GM21360 (cell line): ENCODE results near the gene PLA2G3.
"Not testable (repeated sequence)": the region's sequence is repeated elsewhere in the genome, so short reads cannot be mapped to it uniquely, and the experiment has no call there.

Experiments used
- ATAC-seq: cut with Tn5 transposase; IDR thresholded peaks from one replicate; pipeline ENCODE4 v1.9.1; 2021; ENCODE audit warnings: mild to moderate bottlenecking, moderate library complexity; ENCODE audit not compliant: unreplicated experiment

The PLA2G3 gene

DNA sequence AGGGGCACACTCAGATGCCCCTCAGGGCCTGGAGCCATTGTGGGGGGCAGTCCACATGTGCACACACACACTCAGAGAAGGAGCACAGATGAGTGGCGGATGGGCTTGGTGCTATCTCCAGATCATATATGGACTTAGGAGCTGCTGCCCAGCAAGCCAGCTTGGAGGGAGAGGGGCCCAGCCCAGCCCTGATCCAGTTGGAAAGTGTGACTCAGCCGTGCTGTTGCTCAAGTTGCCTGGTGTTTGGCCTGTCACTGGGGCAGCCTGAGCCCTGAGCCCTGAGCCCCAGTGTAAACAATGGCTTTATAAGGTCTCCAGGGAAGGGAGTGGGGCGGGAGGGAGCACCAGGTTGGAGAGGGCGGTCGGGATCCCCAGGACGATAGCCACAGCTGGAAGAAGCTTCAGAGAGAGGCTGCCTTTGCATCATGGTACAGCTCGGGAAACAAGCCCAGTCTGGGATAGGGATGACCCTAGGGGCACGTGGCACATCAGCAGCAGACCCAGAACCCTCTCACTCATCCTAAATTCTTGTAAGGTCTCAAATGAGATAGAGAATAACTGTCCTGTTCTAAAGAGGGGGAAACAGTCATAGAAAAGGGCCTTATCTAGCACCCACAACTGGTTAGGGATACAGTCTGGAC lies 37.7 kb downstream of the PLA2G3 start:
- no peak for ATAC-seq

DNA sequence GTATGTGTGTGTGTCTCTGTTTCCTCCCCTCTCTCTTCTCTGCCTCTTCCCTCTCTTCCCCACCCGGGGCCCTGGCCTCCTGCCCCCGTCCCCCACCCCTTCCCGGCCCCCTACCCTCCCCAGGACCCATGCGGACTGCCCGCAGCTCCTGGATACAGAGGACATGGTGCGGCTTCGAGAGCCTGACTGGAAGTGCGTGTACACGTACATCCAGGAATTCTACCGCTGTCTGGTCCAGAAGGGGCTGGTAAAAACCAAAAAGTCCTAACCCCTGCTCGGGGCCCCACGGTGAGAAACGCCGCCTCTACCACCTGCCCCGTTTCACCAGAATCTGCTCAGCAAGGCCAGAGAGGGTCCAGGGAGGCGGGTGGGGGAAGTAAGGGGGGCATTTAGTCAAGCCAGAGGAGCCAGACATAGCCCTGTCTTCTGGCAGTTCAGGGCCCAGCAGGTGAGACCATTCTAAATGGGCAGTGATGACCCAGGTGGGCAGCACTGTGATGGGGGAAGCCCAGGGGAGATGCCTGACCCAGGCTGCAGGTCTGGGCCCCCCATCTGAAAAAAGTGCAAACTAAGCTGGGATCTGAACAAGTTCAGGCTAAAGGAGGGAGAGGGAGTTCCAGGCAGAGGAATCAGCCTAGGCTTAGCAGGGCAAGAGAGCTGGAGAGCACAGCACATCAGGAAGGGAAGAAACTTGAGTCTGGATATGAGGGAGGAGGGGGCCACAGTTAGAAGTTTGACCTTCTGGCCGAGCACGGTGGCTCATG lies 39.4 kb downstream of the PLA2G3 start:
- ATAC-seq, result no peak

- ATAC-seq, result no peak
Measured at GRCh38 chr22:31099841-31100761, 40.2 kb downstream of the PLA2G3 start.

DNA sequence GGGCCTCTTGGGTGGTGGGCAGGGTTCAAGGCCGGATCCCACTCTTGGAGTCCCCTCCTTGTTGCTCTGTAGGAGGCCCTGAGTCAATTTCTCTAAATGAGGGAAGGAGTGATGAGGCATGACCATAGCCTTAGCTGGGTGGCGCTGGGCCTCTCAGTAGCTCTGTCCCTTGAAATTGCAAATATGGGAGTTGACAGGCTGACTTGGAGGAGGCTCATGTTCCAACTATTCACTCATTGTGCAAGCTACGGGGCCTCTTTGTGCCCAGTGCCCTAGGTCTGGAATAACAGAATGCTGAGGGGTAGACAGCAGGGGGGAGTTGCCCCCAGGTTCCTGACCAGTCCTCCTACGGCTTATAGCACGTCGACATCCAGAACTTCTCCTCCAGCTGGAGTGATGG lies 40.9 kb downstream of the PLA2G3 start:
- no peak for ATAC-seq

- no peak for ATAC-seq
Measured at GRCh38 chr22:31098632-31099110, 41.6 kb downstream of the PLA2G3 start.

- ATAC-seq, result no peak
Measured at GRCh38 chr22:31097941-31098631, 42.2 kb downstream of the PLA2G3 start.

- ATAC-seq, result not testable (repeated sequence)
Measured at GRCh38 chr22:31097539-31097938, 42.8 kb downstream of the PLA2G3 start.

- no peak for ATAC-seq
Measured at GRCh38 chr22:31096657-31097279, 43.5 kb downstream of the PLA2G3 start.

GRCh38 chr22:31095637-31096249 lies 44.6 kb downstream of the PLA2G3 start:
- no peak for ATAC-seq

DNA sequence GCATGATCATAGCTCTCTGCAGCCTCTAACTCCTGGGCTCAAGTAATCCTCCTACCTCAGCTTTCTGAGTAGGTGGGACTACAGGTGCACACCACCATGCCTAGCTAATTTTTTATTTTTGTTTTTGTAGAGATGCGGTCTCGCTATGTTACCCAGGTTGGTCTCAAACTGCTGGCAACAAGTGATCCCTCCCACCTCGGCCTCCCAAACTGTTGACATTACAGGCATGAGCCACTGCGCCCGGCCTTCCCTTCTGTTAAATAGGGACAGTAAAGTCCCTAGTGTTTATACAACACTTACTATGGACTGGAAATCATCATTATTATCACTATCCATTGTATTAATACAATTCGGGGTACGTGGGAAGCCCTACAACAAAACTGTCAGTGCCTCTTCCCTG lies 45.6 kb downstream of the PLA2G3 start:
- no peak for ATAC-seq

- no peak for ATAC-seq
Measured at GRCh38 chr22:31094021-31094551, 46.2 kb downstream of the PLA2G3 start.

GRCh38 chr22:31093086-31093850 lies 47.0 kb downstream of the PLA2G3 start:
- no peak for ATAC-seq

- ATAC-seq, result no peak
Measured at GRCh38 chr22:31092161-31092560, 48.1 kb downstream of the PLA2G3 start.

DNA sequence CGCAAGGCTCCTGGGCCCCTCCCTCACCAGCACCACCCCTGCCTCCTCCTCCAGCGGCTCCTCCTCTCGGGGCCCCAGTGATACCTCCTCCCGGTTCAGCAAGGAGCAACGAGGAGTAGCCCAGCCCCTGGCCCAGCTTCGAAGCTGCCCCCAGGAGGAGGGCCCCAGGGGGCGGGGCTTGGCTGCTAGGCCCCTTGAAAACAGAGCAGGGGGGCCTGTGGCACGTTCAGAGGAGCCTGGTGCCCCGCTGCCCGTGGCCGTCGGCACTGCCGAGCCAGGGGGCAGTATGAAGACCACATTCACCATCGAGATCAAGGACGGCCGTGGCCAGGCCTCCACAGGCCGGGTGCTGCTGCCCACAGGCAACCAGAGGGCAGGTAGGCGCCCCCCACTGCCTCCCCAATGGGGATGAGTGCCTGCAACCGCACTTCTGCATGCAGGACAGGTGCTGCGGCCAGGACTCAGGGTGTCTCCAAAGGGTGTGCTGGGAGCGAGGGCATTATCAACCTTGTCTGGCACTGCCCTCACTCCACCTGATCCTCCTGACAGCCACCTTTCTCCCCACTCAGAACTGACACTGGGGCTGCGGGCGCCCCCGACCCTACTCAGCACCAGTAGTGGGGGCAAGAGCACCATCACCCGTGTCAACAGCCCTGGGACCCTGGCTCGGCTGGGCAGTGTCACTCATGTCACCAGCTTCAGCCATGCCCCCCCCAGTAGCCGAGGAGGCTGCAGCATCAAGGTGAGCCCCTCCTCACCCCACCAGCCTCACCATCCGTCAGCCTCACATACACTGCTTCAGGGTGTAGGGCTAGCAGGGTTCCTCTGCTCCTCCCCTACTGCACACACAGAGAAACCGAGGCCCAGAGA lies 49.0 kb downstream of the PLA2G3 start:
- ATAC-seq, result no peak

- ATAC-seq, result no peak
Measured at GRCh38 chr22:31090217-31091085, 49.9 kb downstream of the PLA2G3 start.

DNA sequence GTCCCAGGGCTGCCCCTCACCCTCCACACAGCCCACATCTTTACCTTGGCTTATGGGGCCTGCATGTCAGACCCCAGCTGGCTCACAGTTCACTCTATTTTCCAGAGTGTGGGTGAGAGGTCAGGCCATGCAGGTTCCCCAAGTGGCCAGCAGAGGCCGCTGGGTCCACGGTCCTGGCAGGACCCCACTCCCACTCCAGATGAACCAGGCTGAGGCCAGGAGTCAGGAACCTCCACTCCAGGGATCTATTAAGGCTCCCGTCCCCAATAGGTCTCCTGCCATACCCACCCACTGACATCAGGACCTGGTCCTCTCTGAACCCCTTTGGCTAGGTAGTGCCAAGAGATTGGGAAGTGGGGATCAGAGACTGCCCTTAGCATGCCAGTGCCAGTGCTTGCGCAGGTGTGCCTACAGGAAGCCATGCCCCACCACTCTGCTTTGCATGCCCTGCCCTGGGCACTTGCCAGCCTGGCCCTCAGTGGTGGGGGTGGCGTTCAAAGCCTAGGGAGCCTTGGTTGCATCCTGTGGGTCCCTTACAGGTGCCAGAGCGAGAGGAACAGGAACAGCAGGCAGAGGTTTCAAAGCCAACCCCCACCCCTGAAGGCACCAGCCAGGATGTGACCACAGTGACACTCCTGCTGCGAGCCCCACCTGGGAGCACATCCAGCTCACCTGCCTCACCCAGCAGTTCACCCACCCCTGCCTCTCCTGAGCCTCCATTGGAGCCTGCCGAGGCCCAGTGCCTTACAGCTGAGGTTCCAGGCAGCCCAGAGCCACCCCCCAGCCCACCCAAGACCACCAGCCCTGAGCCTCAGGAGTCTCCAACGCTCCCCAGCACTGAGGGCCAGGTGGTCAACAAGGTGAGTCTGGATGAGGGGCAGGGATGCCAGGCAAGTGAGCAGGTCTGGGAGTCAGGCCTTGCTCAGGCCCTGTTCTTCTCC lies 50.9 kb downstream of the PLA2G3 start:
- ATAC-seq, result no peak
